Measurements from ENCODE around the gene ZNF787.

DNA sequence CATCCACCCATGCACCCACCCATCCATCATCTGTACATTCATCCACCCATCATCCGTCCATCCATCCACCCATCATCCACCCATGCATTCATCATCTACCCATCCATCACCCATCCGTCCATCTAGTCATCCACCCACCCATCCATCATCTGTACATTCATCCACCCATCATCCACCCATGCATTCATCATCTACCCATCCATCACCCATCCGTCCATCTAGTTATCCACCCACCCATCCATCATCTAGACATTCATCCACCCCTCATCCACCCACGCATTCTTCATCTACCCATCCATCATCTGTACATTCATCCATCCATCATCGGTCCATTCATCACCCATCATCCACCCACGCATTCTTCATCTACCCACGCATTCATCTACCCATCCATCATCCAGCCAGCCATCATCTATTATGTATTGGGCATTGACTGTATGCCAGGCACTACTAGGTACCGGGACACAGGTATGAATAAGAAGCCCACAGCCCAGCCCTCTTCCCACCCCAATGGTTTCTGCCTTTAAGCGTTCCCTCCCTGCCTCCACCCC is 38.0 kb upstream of the ZNF787 start:
- TF ChIP-seq YY1 (IDR thresholded peaks at IDR 0.05; ENCODE audit: low read depth, low read length) (no peak), ZNF687 (IDR thresholded peaks at IDR 0.05) (no peak), SKIL (IDR thresholded peaks at IDR 0.05; ENCODE audit: low read depth, poor library complexity, severe bottlenecking) (no peak), MEF2A (IDR thresholded peaks at IDR 0.05; ENCODE audit: insufficient read depth, low read depth, low read length) (no peak), HDAC2 (IDR thresholded peaks at IDR 0.05) (no peak)
- TF ChIP-seq, protein P1, sequence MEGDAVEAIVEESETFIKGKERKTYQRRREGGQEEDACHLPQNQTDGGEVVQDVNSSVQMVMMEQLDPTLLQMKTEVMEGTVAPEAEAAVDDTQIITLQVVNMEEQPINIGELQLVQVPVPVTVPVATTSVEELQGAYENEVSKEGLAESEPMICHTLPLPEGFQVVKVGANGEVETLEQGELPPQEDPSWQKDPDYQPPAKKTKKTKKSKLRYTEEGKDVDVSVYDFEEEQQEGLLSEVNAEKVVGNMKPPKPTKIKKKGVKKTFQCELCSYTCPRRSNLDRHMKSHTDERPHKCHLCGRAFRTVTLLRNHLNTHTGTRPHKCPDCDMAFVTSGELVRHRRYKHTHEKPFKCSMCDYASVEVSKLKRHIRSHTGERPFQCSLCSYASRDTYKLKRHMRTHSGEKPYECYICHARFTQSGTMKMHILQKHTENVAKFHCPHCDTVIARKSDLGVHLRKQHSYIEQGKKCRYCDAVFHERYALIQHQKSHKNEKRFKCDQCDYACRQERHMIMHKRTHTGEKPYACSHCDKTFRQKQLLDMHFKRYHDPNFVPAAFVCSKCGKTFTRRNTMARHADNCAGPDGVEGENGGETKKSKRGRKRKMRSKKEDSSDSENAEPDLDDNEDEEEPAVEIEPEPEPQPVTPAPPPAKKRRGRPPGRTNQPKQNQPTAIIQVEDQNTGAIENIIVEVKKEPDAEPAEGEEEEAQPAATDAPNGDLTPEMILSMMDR (IDR thresholded peaks at IDR 0.05 in 2 of 3, conservative IDR thresholded peaks at IDR 0.05 in 1 of 3; ENCODE audit: control insufficient read depth in 2 of 3, extremely low read depth in 1 of 3, insufficient read depth in 1 of 3, low read depth in 3 of 3, low read length in 3 of 3), result no peak
- TF ChIP-seq, protein P2, sequence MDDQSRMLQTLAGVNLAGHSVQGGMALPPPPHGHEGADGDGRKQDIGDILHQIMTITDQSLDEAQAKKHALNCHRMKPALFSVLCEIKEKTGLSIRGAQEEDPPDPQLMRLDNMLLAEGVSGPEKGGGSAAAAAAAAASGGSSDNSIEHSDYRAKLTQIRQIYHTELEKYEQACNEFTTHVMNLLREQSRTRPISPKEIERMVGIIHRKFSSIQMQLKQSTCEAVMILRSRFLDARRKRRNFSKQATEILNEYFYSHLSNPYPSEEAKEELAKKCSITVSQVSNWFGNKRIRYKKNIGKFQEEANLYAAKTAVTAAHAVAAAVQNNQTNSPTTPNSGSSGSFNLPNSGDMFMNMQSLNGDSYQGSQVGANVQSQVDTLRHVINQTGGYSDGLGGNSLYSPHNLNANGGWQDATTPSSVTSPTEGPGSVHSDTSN (IDR thresholded peaks at IDR 0.05; ENCODE audit: insufficient replicate concordance, low read depth, low read length), result no peak

Data from GM12878 (cell line).